ENCODE results near the gene ANKAR. TPM values are rescaled to one million over a fixed set of nuclear protein-coding genes. Genes with fewer than 3 reads are reported as not detected.

The ANKAR gene
- total and polyA plus RNA-seq, 2 of the 4 experiments (the other 2 are of a cell fraction), result 0.96 to 2.2 TPM

GRCh38 chr2:189625636-189626035 is 48.8 kb upstream of the ANKAR start:
- 0 out of 3 replicates have a peak overlapping the region, but pooled peaks have one; percentile 14 for H2BK15ac ChIP-seq (ENCODE audit: low read depth, low read length)
- H4K5ac ChIP-seq (ENCODE audit: low read depth, low read length), result no peak overlapping the region
- H3K27me3 ChIP-seq (ENCODE audit: control insufficient read depth, insufficient read depth, low read length), result no peaks in the 10 kb centered on the region
- no peaks in the 10 kb centered on the region for H3K79me1 ChIP-seq (ENCODE audit: low read depth in 1 of 2, low read length in 2 of 2)
- POLR2A ChIA-PET (ENCODE audit: unreplicated experiment), result no interaction called here
- H2AK9ac ChIP-seq (replicated peaks; ENCODE audit: low read depth, low read length, poor library complexity), result no peak overlapping the region
- H2BK120ac ChIP-seq (ENCODE audit: low read depth, low read length), result no peak overlapping the region
- H3K4me3 ChIP-seq (ENCODE audit: insufficient read depth, low read depth, low read length), result no peak overlapping the region
- H4K91ac ChIP-seq (ENCODE audit: insufficient read depth, low read depth, low read length), result no peak overlapping the region
- no peak overlapping the region for H3K23ac ChIP-seq (ENCODE audit: low read depth, low read length)
- dilution Hi-C loops (cut with HindIII; ENCODE audit: low sequenced_read_pairs, unreplicated experiment), result no loop called here
- H3K36me3 ChIP-seq (ENCODE audit: control insufficient read depth, insufficient read depth, low read length), result no peaks in the 10 kb centered on the region
- H3K18ac ChIP-seq (ENCODE audit: low read depth, low read length), result no peak overlapping the region
- H4K20me1 ChIP-seq (ENCODE audit: insufficient read depth, low read length), result no peaks in the 10 kb centered on the region
- ATAC-seq (ENCODE audit: low read depth) (no peak), DNase-seq (no peak)
- no peak overlapping the region for H3K9ac ChIP-seq (ENCODE audit: low read depth, low read length)
- H3K9me3 ChIP-seq (ENCODE audit: control insufficient read depth, insufficient read depth, low read length), result no peaks in the 10 kb centered on the region
- H3K56ac ChIP-seq (ENCODE audit: extremely low read depth, insufficient read depth, low read length), result no peak overlapping the region
- H3K14ac ChIP-seq (replicated peaks; ENCODE audit: low read depth, low read length), result no peak overlapping the region
- no peak overlapping the region for H2AK5ac ChIP-seq (ENCODE audit: low read depth, low read length)
- H3K27ac ChIP-seq (ENCODE audit: insufficient read depth, low read length), result no peak overlapping the region
- peaks cover 5% of the 10 kb centered on the region for H3K4me1 ChIP-seq (ENCODE audit: control insufficient read depth, insufficient read depth, low read length)
- CTCF ChIA-PET, result interaction anchor here (0.6 kb wide), 2 partner anchors 12 to 25 kb away, joined by 4 to 6 read pairs; no protein-coding TSS in a partner anchor
- no peak overlapping the region for H3K4me2 ChIP-seq (ENCODE audit: low read depth, low read length)
- no peak overlapping the region for H2BK5ac ChIP-seq (ENCODE audit: low read depth, low read length, poor library complexity, severe bottlenecking)
- no peak overlapping the region for H3K4ac ChIP-seq (ENCODE audit: low read depth, low read length)
- no peak overlapping the region for H2AFZ ChIP-seq (replicated peaks; ENCODE audit: low read length, poor library complexity)
- no peak overlapping the region for H2BK20ac ChIP-seq (ENCODE audit: low read depth, low read length)
- peaks cover 3% of the 10 kb centered on the region for H3K9me1 ChIP-seq (ENCODE audit: insufficient read depth, low read length)
- intact Hi-C loops (cut with micrococcal nuclease), result loop anchor here (5.0 kb wide), 1 partner anchor 148 kb away; no protein-coding TSS in a partner anchor
- no CpG with 5 or more reads among the region's 2 CpGs for WGBS, 2 experiments (ENCODE audit: extremely low coverage in 2 of 2, insufficient read length in 1 of 2)
- no TSS peak for BruUV-seq (replicated peaks)
- in situ Hi-C loops (cut with MboI; ENCODE audit: low sequenced_read_pairs), result no loop called here
- H4K8ac ChIP-seq (ENCODE audit: low read depth in 2 of 2, low read length in 2 of 2), result no peak overlapping the region
- TF ChIP-seq CEBPB (IDR thresholded peaks at IDR 0.05; ENCODE audit: low read depth, low read length) (no peak), USF2 (IDR thresholded peaks at IDR 0.05; ENCODE audit: low read depth, low read length) (no peak), RCOR1 (IDR thresholded peaks at IDR 0.05; ENCODE audit: insufficient replicate concordance, low read length) (no peak), ELK1 (IDR thresholded peaks at IDR 0.05; ENCODE audit: borderline replicate concordance, low read depth, low read length) (no peak)

Data from IMR-90 (cell line).